Adrenal gland (tissue), 12 donors: ENCODE results near the gene FAM110D. TPM values are rescaled to one million over a fixed set of nuclear protein-coding genes. Genes with fewer than 3 reads are reported as not detected.

Experiments
- DNase-seq, 7 donors: peaks; one replicate each; pipeline ENCODE4 v3.0.0-alpha.2; 2019 to 2020
- H3K27ac ChIP-seq, 5 donors: fragments of 200-600 bp; sonication (generic) in 4 of 5; 1 replicate in 3 of 5; 2 replicates in 2 of 5; pipeline versions ENCODE4 v1.5.1 to v1.8.0; 2016 to 2020; ENCODE audit warnings: mild to moderate bottlenecking in 1 of 5
- H3K27me3 ChIP-seq: fragments of 200-600 bp; 2 replicates; pipeline ENCODE4 v1.8.0; 2021
- H3K36me3 ChIP-seq, 2 donors: fragments of 200-600 bp; replicated peaks in 1 of 2; 1 replicate in 1 of 2; 2 replicates in 1 of 2; pipeline versions ENCODE4 v1.5.1 to v1.8.0; 2018 to 2022
- H3K4me1 ChIP-seq, 2 donors: fragments of 200-600 bp; replicated peaks in 1 of 2; 1 replicate in 1 of 2; 2 replicates in 1 of 2; pipeline versions ENCODE4 v1.5.1 to v1.8.0; 2018 to 2021
- H3K4me3 ChIP-seq, 4 donors: fragments of 200-600 bp; sonication (generic) in 3 of 4; one replicate each; pipeline ENCODE4 v1.5.1; 2016 to 2018
- H3K9me3 ChIP-seq, 3 donors: fragments of 200-600 bp; sonication (generic) in 1 of 3; replicated peaks in 1 of 3; 1 replicate in 2 of 3; 2 replicates in 1 of 3; pipeline versions ENCODE4 v1.5.1 to v1.8.0; 2016 to 2021
- CTCF ChIP-seq, 6 experiments: fragments of 450-650 bp in 4 of 6; fragments of 200-600 bp in 2 of 6; sonication (generic) in 1 of 6; IDR thresholded peaks; 1 replicate in 5 of 6; 2 replicates in 1 of 6; pipeline versions ENCODE4 v1.5.1 to v1.8.0; 2016 to 2021; ENCODE audit warnings: antibody characterized with exemption in 6 of 6, mild to moderate bottlenecking in 2 of 6, moderate library complexity in 1 of 6
- POLR2A ChIP-seq, 2 donors: fragments of 450-650 bp; IDR thresholded peaks; one replicate each; pipeline ENCODE4 v1.6.1; 2017; ENCODE audit warnings: antibody characterized with exemption in 2 of 2, mild to moderate bottlenecking in 2 of 2, moderate library complexity in 1 of 2
- WGBS, 4 donors: extraction: QIAGEN DNeasy Blood & Tissue Kit in 2 of 4; methylation state at CpG; one replicate each; pipeline versions ENCODE4 v1.1.5 to v1.1.7; 2013 to 2017; 5-methylcytosine and 5-hydroxymethylcytosine counted together
- intact Hi-C, 2 donors: fragments of 100-400 bp; cut with DNase I; formaldehyde crosslinking; loops; one replicate each; pipeline versions ENCODE4 v1.14.1 to v1.15.0; 2022 to 2023
- polyA plus RNA-seq, 3 donors: library from polyadenylated mRNA; stranded (reverse); fragments of 200-250 nt in 2 of 3; fragments of 350-450 nt in 1 of 3; fragmentation: Illumina TruSeq in 1 of 3; extraction: RNeasy Lipid Tissue Mini Kit (QIAGEN cat#74804) in 1 of 3; gene quantifications; one replicate each; pipeline ENCODE4 v1.2.3, GENCODE V29; 2013 to 2014
- total RNA-seq, 9 donors: library from RNA; depleted of rRNA in 4 of 9; stranded (reverse); fragments of >200 nt in 4 of 9; fragments of 120-200 nt in 1 of 9; fragmentation: NEBNext Ultra II Directional in 1 of 9; extraction: Animal tissue kit (Norgen Biotek cat#: 25700) in 1 of 9; gene quantifications; one replicate each; pipeline versions ENCODE4 v1.1.0 to v1.2.4, GENCODE V29; 2013 to 2023
- donor health status: healthy with polysubstance abuse.
- donor health status: Bipolar disorder and iron deficiency.
- donor health status: DM: yes; HTN: yes; CAD: no.
- donor health status: DM: no; HTN: no; CAD: no.
- donor health status: DM: no; HTN: no; CAD: no.
- donor health status: DM: yes; HTN: yes; CAD: no.

Gene FAM110D
- total and polyA plus RNA-seq, 12 donors, result 0.46 to 6.2 (median 2.2) TPM

GRCh38 chr1:26154750-26155149 lies 4.1 kb upstream of the FAM110D start:
- TF ChIP-seq CTCF (IDR thresholded peaks at IDR 0.05), result no peak
- TF ChIP-seq POLR2A (IDR thresholded peaks at IDR 0.05), result no peak
- H3K9me3 ChIP-seq, result no peaks in the 10 kb centered on the region
- intact Hi-C loops, result loop anchor here in 1 of 2 donors (5.0 kb wide), 1 partner anchor 112 kb away; no protein-coding TSS in a partner anchor
- 56 to 71% (median 65%) methylated on average over 9 of the region's 9 CpGs for WGBS, 4 donors
- H3K36me3 ChIP-seq, result no peaks in the 10 kb centered on the region
- no peak overlapping the region for H3K4me3 ChIP-seq
- no peaks in the 10 kb centered on the region for H3K4me1 ChIP-seq
- H3K27ac ChIP-seq, result no peak overlapping the region
- DNase-seq, result no peak
- H3K27me3 ChIP-seq, result peaks cover 21% of the 10 kb centered on the region

GRCh38 chr1:26155370-26156284 lies 3.3 kb upstream of the FAM110D start:
- DNase-seq, result no peak
- intact Hi-C loops, result no loop called here
- TF ChIP-seq POLR2A (IDR thresholded peaks at IDR 0.05) (no peak), CTCF (IDR thresholded peaks at IDR 0.05) (no peak)

DNA sequence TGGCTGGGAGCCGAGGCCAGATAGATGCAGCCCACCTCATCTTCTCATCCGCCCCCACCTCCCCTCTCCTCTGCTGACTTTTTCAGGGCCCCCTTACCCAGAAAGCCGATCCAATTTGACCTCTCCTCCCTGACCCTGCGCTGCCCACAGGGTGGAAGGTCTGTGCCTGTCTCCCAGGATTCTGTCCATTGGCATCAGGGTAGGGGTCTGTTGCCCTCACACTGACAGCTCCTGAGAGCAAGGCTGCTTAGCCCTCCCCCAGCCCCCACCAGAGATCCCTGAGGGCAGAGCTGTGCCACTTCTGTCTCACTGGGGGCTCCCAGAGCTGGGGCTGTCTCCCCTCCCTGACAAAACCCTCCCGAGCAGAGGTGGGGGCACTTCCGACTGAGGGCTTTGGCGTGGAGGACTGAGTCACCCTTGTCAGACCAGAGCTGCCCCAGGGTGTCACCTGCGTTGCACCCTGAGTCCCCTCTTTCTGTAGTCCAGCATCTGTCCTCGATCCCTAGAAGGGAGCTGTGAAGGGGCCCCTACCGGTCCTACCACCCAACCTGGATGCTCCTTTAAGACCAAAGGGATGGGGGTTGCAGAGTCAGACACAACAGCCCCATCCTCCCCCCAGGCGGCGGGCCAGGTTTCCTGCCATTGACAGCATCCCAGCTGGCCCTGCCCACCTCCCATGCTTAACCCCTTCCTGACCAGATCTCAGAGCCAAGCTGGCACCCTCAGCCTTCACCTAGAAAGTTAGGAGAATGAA lies 2.4 kb upstream of the FAM110D start:
- DNase-seq, result peak in 3 of 7 donors; percentile 48 to 53 (median 52)
- Histone ChIP-seq H3K9me3 (no peaks in the 10 kb centered on the region), H3K27me3 (peaks cover 21% of the 10 kb centered on the region), H3K27ac (peak overlapping the region in 1 of 5 donors; percentile 74), H3K4me3 (no peak overlapping the region), H3K4me1 (peaks cover 4% of the 10 kb centered on the region in 2 donors), H3K36me3 (no peaks in the 10 kb centered on the region)
- intact Hi-C loops, result no loop called here
- TF ChIP-seq CTCF (IDR thresholded peaks at IDR 0.05), result no peak
- no peak for TF ChIP-seq POLR2A (IDR thresholded peaks at IDR 0.05)
- 22 to 33% (median 24%) methylated on average over 11 to 12 of the region's 12 CpGs for WGBS, 4 donors

More at GRCh38 chr1:26155370-26156284, 3.3 kb upstream of the FAM110D start:
- H3K36me3 ChIP-seq, result no peaks in the 10 kb centered on the region
- no peak overlapping the region for H3K4me3 ChIP-seq
- H3K27me3 ChIP-seq, result peaks cover 21% of the 10 kb centered on the region
- WGBS, 4 donors, result 59 to 67% (median 61%) methylated on average over 17 to 21 of the region's 21 CpGs
- H3K27ac ChIP-seq, result peak overlapping the region in 1 of 5 donors; percentile 74
- no peaks in the 10 kb centered on the region for H3K4me1 ChIP-seq
- no peaks in the 10 kb centered on the region for H3K9me3 ChIP-seq

DNA sequence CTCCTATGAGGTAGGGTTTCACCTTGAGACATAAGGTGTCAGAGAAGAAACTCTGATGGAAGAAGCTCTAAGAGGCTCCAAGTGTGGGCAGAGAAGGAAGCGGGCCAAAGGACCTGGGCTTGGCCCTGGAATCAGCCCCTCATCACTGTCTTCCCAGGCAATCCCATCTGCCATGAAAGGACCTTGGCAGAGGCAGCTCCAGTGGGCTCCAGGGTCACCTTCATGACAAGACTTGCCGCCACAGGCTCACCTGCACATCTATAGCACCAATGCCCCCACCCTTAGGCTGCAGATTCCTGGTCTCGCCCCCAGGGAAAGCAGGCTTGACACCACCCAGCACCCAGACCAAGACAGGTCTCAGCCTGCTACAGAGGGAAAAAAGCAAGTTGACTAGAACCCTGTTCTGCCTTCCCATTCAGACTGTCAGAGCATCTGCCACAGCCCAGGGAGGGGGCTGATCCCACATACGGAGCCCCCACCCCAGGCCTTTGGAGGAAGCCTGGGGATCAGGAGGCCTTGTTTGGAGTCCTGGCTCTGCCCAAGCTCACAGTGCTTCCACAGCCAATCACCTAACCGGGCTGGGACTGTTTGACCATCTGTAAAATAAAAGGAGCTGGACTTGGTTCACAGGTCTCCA lies 490 bp upstream of the FAM110D start:
- Histone ChIP-seq H3K27me3 (peaks cover 21% of the 10 kb centered on the region), H3K4me3 (no peak overlapping the region), H3K4me1 (peaks cover 10 to 11% of the 10 kb centered on the region in 2 donors), H3K27ac (no peak overlapping the region), H3K9me3 (no peaks in the 10 kb centered on the region), H3K36me3 (no peaks in the 10 kb centered on the region)
- intact Hi-C loops, result no loop called here
- TF ChIP-seq POLR2A (IDR thresholded peaks at IDR 0.05) (no peak), CTCF (IDR thresholded peaks at IDR 0.05) (no peak)
- DNase-seq, result no peak
- WGBS, 4 donors, result 67 to 100% (median 76%) methylated on average over 1 to 5 of the region's 5 CpGs
